ENCODE data around the gene FOS. TPM values are rescaled to one million over a fixed set of nuclear protein-coding genes. Genes with fewer than 3 reads are reported as not detected.

The FOS gene
- total RNA-seq, 2 experiments from 2014 or later, result 201 to 219 TPM

DNA sequence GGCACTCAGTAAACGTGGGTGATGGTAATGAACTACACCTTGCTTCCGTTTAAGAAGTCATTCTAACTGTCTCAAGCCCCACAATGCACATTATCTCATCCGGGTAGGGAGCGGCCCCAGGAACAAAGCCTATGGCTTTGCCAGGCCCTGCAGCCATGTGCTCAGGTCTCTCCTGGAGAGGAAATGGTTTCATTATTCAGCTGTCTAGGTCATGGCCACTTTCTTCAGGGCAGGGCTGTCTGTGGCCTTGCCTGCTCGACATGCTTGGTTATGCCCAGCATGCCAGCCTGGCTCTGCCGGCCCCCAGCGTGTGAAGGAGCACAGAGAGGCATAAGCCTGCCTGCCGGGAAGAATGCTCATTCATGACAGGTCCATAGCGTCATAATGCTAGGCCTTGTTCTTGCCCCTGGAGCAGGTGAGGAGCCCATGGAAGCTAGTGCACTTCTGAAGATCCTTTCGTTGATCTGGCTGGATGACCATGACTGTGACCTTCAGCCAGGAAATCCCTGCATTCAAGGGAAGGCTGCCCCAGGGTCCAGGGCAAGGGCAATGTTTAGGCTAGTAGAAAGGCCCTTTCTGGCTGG lies 26.3 kb upstream of the FOS start:
- Mint-ChIP-seq H3K27ac (no peak overlapping the region), H3K36me3 (ENCODE audit: low read depth) (no peaks in the 10 kb centered on the region), H3K4me1 (ENCODE audit: low read depth) (peaks cover 45% of the 10 kb centered on the region), H3K9me3 (ENCODE audit: insufficient read depth) (no peaks in the 10 kb centered on the region), H3K27me3 (ENCODE audit: low read depth) (peaks cover 24% of the 10 kb centered on the region), H3K4me3 (no peak overlapping the region)
- POLR2A ChIA-PET, result no interaction called here
- DNase-seq (no peak), ATAC-seq (no peak)
- CTCF ChIA-PET, result interaction anchor here (1.1 kb wide), 1 partner anchor 14 kb away, joined by 3 read pairs; no protein-coding TSS in a partner anchor

DNA sequence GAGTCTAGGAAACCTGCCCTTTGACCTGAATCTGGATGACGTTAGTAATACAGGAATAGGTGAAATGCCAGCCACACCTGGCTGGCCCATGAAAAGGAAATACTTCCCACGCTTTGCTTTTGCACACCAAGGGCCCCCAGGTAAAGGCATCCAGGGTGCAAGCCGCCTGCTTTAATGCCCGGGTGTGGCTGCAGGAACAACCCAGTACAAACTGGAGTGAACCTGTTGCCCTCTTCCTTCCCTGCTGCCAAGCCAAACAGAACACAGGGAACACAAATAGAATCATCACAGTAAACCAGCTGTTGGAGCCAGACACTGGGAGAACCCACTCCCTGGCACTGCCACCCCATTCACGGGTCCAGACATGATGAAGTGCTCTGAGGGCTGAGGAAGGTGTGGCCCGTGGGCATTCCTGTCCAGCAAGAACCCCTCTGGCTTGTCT lies 24.2 kb upstream of the FOS start:
- POLR2A ChIA-PET, result no interaction called here
- Mint-ChIP-seq H3K9me3 (ENCODE audit: insufficient read depth) (no peaks in the 10 kb centered on the region), H3K4me1 (ENCODE audit: low read depth) (peaks cover 38% of the 10 kb centered on the region), H3K36me3 (ENCODE audit: low read depth) (no peaks in the 10 kb centered on the region), H3K4me3 (no peak overlapping the region), H3K27me3 (ENCODE audit: low read depth) (peaks cover 28% of the 10 kb centered on the region), H3K27ac (no peak overlapping the region)
- no peak for DNase-seq
- no peak for ATAC-seq
- CTCF ChIA-PET, result no interaction called here

DNA sequence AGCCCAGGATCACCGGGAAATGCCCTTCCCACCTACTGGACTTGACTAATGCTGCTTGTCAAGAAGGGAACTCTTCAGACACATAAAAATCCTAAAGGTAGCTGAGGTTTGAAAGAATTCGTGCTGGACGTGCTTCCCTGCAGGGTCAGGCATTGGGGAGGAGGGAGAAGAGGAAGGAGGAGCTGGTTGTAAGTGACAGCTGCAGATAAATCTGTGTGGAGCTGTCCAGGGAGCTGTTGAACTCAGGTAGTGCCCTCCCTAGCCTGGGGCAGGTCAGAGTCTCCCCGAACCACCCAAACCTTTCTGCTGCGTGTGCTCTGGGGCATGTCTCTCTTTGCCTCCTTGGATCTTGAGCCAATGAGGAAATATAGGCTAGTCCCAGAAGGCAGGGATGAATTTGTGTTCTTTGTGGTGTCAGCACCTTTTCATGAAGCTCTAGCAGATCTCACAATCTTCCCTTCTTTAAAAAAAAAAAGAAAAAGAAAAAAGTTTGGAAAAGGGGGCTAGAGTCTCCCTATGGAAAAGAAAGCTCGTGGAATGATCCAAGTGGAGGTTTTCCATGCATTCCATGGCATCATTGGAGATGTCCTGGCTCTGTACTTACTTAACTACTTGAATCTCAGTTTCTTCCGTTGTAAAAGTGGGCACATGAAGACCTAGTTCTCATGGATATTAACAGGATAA lies 23.6 kb upstream of the FOS start:
- no peaks in the 10 kb centered on the region for H3K36me3 Mint-ChIP-seq (ENCODE audit: low read depth)
- H3K27me3 Mint-ChIP-seq (ENCODE audit: low read depth), result peaks cover 28% of the 10 kb centered on the region
- ChIA-PET CTCF (interaction anchor here (0.6 kb wide), 1 partner anchor 32 kb away, joined by 4 read pairs; no protein-coding TSS in a partner anchor), POLR2A (no interaction called here)
- no peak overlapping the region for H3K27ac Mint-ChIP-seq
- H3K9me3 Mint-ChIP-seq (ENCODE audit: insufficient read depth), result no peaks in the 10 kb centered on the region
- no peak overlapping the region for H3K4me3 Mint-ChIP-seq
- peaks cover 36% of the 10 kb centered on the region for H3K4me1 Mint-ChIP-seq (ENCODE audit: low read depth)
- DNase-seq (no peak), ATAC-seq (no peak)

DNA sequence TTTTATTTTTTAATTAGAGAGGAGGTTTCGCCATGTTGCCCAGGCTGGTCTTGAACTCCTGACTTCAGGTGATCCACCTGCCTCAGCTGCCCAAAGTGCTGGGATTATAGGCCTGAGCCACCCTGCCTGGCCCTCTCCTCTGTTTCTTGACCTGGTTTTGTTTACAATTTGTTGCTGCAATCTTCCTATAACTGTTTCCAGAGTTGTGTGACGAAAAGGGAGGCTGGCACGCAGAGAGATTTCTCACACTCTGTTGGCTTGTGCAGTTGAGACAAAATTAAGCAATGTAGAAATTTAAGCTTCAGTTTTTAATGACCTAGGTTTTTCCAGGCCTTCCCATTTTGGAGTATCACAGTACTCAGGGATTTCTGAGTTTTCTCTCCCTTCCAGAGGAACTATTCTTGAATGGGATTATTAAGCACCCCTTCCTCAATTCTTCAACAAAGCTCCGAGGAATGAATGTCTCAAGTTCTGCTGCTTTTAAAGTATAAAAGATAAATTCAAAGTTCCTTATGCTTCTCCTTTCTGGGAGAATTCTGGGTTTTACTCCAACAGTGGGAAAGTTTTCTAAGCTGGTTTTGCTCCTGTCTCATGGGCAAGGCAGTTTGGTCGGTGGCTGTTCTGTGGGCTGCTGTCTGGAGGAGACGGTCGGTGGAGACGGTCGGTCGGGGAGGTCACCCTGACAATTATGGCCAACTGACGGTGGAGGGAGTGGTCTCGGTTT lies 20.4 kb upstream of the FOS start:
- no peaks in the 10 kb centered on the region for H3K36me3 Mint-ChIP-seq (ENCODE audit: low read depth)
- H3K27me3 Mint-ChIP-seq (ENCODE audit: low read depth), result peaks cover 29% of the 10 kb centered on the region
- ChIA-PET POLR2A (interaction anchor here (0.8 to 2.3 kb wide), 6 partner anchors 8 to 84 kb away, joined by 3 to 15 read pairs (median 6); no protein-coding TSS in a partner anchor), CTCF (interaction anchor here (0.7 to 1.9 kb wide), 10 partner anchors 9 to 396 kb away, joined by 3 to 7 read pairs (median 3); partner anchors contain the start of gene NEK9)
- ATAC-seq (no peak), DNase-seq (no peak)
- H3K9me3 Mint-ChIP-seq (ENCODE audit: insufficient read depth), result no peaks in the 10 kb centered on the region
- H3K4me3 Mint-ChIP-seq, result peak overlapping the region; percentile 78
- peaks cover 20% of the 10 kb centered on the region for H3K4me1 Mint-ChIP-seq (ENCODE audit: low read depth)
- H3K27ac Mint-ChIP-seq, result peak overlapping the region; percentile 91

DNA sequence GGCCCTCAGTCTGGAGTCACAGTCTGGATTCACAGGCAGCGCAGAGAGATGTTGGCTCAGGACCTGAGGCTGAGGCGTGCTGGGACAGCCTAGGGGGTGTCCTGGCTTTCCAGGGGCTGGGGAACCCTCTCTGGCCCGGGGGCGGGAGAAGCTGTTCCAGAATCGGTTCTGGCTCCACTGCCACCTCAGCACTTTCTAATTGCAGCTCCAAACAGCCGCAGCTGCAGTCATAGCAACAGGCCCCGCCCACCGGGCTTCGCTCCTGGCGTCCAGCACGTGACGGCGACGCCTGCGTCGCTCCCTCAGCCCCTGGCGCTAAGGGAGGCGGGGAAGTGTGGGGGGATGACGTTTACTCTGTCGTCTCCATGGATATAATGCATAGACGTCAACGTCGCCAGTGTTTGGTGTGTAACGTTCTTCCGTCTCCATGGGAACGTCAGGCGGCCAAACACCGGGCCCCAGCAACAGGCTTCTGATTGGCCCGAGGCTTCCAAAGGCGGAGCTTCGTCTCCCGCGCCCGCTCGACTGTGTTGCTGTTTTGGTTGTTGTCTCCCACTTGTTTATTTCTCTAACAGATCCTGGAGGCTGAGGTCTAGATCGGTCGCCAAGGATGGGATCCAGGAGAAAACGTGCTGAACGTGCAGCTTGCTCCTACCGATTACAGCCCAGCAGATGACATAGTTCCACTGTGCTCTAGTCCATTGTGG lies 19.7 kb upstream of the FOS start:
- Mint-ChIP-seq H3K4me3 (peak overlapping the region; percentile 78), H3K9me3 (ENCODE audit: insufficient read depth) (no peaks in the 10 kb centered on the region), H3K36me3 (ENCODE audit: low read depth) (no peaks in the 10 kb centered on the region), H3K27ac (peak overlapping the region; percentile 91), H3K27me3 (ENCODE audit: low read depth) (peaks cover 31% of the 10 kb centered on the region), H3K4me1 (ENCODE audit: low read depth) (peaks cover 20% of the 10 kb centered on the region)
- DNase-seq, result peak; percentile 99
- CTCF ChIA-PET, result interaction anchor here (0.7 to 1.9 kb wide), 13 partner anchors 8 to 396 kb away, joined by 3 to 7 read pairs (median 3); partner anchors contain the start of gene NEK9
- POLR2A ChIA-PET, result interaction anchor here (0.6 to 2.3 kb wide), 12 partner anchors 10 to 132 kb away, joined by 3 to 15 read pairs (median 4); partner anchors contain the start of gene NEK9
- ATAC-seq, result peak; percentile 89

DNA sequence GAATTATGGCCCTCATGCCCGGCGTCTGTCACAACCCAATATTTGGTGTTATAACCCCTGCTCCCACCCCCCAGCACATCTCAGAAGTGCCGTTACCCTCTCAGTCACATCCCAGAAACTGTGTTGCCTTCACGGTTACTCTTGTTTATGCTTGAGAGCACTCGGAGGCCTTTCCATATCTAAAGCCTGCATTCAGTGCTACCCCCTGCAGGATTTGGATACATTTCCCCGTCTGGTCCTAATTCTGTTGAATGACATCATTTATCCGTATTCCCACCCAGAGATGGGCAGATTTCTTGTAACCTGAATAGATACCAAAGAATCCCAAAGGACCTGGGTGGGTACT lies 19.1 kb upstream of the FOS start:
- ATAC-seq (no peak), DNase-seq (no peak)
- H3K36me3 Mint-ChIP-seq (ENCODE audit: low read depth), result no peaks in the 10 kb centered on the region
- H3K4me1 Mint-ChIP-seq (ENCODE audit: low read depth), result peaks cover 20% of the 10 kb centered on the region
- CTCF ChIA-PET, result interaction anchor here (0.7 to 1.9 kb wide), 7 partner anchors 9 to 128 kb away, joined by 3 to 7 read pairs (median 5); no protein-coding TSS in a partner anchor
- H3K9me3 Mint-ChIP-seq (ENCODE audit: insufficient read depth), result no peaks in the 10 kb centered on the region
- H3K27ac Mint-ChIP-seq, result peak overlapping the region; percentile 91
- peaks cover 26% of the 10 kb centered on the region for H3K27me3 Mint-ChIP-seq (ENCODE audit: low read depth)
- POLR2A ChIA-PET, result interaction anchor here (0.7 to 2.3 kb wide), 8 partner anchors 11 to 133 kb away, joined by 3 to 15 read pairs (median 4); partner anchors contain the start of gene NEK9
- peak overlapping the region; percentile 78 for H3K4me3 Mint-ChIP-seq

DNA sequence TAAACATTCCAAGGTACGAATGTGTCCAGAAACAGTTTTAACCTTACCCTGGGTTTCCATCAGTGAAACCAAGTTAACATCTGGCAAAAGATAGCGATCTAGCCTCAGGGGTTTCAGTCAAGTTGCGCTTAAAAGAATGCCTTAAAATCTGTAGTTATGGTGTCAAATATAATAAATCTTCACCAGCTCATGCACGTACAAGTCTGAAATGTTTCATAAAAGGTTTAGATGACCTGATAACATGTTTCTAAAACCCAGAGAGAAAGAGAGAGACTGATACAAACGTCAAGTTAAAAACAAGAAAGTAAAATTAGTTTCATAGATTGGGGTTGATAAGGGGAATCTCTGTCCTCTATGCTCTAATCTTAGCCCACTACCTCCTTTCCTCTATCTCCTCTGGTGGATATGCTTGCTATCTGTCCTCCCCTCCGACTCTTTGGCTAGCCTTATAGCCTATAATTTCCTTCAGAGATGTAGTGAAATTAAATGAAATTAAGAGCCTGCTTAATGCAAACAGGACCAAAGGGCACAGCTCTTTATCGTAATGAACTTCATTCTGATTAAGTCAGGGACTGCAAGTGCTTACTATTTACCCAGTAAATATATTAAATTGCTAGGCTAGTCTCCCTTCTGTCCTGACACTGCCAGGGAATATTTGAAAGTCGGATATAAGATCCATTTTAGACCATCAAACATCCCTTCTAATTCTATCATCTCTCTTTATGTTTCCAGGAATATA lies 18.4 kb upstream of the FOS start:
- ChIA-PET CTCF (interaction anchor here (1.0 to 1.5 kb wide), 2 partner anchors 25 to 34 kb away, joined by 3 to 5 read pairs; no protein-coding TSS in a partner anchor), POLR2A (no interaction called here)
- H3K27me3 Mint-ChIP-seq (ENCODE audit: low read depth), result peaks cover 20% of the 10 kb centered on the region
- DNase-seq (no peak), ATAC-seq (no peak)
- H3K4me1 Mint-ChIP-seq (ENCODE audit: low read depth), result peaks cover 20% of the 10 kb centered on the region
- H3K9me3 Mint-ChIP-seq (ENCODE audit: insufficient read depth), result no peaks in the 10 kb centered on the region
- H3K36me3 Mint-ChIP-seq (ENCODE audit: low read depth), result no peaks in the 10 kb centered on the region
- no peak overlapping the region for H3K27ac Mint-ChIP-seq
- no peak overlapping the region for H3K4me3 Mint-ChIP-seq

DNA sequence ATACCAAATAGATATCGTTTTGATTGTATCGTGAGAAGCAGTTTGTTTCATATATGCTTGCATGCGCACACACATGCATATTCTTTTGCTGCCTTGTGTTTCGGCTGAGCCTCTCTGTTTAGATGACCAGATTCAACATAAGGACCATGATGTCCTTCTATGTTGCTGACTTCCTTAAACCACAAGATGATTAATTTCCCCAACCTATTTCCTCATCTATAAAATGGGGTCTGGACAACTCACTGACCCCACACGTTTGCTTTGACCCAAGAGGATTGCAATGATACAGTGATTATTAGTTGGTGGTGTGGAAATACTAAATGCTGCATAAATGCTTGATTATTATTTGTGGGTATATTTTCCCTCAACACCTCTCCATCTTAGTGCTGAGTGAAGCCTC lies 16.8 kb upstream of the FOS start:
- ATAC-seq (no peak), DNase-seq (no peak)
- ChIA-PET POLR2A (no interaction called here), CTCF (no interaction called here)
- H3K4me3 Mint-ChIP-seq, result no peak overlapping the region
- H3K36me3 Mint-ChIP-seq (ENCODE audit: low read depth), result no peaks in the 10 kb centered on the region
- peaks cover 26% of the 10 kb centered on the region for H3K27me3 Mint-ChIP-seq (ENCODE audit: low read depth)
- peaks cover 20% of the 10 kb centered on the region for H3K4me1 Mint-ChIP-seq (ENCODE audit: low read depth)
- H3K9me3 Mint-ChIP-seq (ENCODE audit: insufficient read depth), result no peaks in the 10 kb centered on the region
- H3K27ac Mint-ChIP-seq, result no peak overlapping the region

DNA sequence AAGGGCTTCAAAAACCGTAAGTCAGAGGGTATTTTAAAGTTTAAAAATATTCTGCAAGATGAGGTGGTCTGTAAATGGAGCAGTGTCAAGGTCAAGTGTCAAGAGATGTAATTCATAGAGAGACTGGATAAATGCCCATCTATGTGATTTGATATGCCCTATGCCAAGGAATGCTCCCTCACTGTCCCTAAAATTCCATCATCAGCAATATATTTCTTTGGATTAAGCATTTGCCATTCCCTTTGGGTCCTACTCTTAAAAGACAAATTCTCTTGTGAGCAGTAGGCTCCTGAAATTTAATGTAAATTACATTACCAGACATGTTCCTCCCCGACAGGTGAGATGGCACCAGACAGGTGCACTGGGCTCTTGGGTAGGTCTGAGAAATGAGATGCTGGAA lies 16.0 kb upstream of the FOS start:
- peaks cover 22% of the 10 kb centered on the region for H3K27me3 Mint-ChIP-seq (ENCODE audit: low read depth)
- no peaks in the 10 kb centered on the region for H3K9me3 Mint-ChIP-seq (ENCODE audit: insufficient read depth)
- POLR2A ChIA-PET, result no interaction called here
- DNase-seq (no peak), ATAC-seq (no peak)
- H3K4me1 Mint-ChIP-seq (ENCODE audit: low read depth), result peaks cover 20% of the 10 kb centered on the region
- H3K27ac Mint-ChIP-seq, result no peak overlapping the region
- CTCF ChIA-PET, result no interaction called here
- no peaks in the 10 kb centered on the region for H3K36me3 Mint-ChIP-seq (ENCODE audit: low read depth)
- H3K4me3 Mint-ChIP-seq, result no peak overlapping the region

DNA sequence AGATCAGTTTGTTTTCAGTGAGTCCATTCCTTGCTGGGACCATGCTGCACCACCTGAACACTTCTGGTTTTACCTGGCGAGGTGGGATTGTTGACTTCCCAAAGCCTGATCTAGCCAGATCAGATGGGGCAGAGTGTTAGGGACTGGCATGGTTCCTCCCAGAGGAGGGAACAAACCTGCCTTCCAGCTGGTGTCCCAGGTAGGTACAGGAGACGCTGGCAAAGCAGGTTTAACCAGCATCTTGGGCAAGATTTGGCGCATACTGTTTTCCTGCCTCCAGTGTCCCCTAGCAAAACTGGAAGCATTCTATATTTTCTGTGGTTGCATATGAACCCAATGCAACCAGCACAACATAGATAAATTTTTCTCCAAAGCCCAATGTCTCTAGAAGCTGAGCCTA lies 14.6 kb upstream of the FOS start:
- H3K9me3 Mint-ChIP-seq (ENCODE audit: insufficient read depth), result no peaks in the 10 kb centered on the region
- H3K27ac Mint-ChIP-seq, result no peak overlapping the region
- DNase-seq (no peak), ATAC-seq (no peak)
- peaks cover 35% of the 10 kb centered on the region for H3K27me3 Mint-ChIP-seq (ENCODE audit: low read depth)
- CTCF ChIA-PET, result no interaction called here
- no peaks in the 10 kb centered on the region for H3K36me3 Mint-ChIP-seq (ENCODE audit: low read depth)
- POLR2A ChIA-PET, result no interaction called here
- H3K4me1 Mint-ChIP-seq (ENCODE audit: low read depth), result peaks cover 12% of the 10 kb centered on the region
- H3K4me3 Mint-ChIP-seq, result no peak overlapping the region
